GM19240 (cell line): ENCODE measurements around the gene HLA-C.
"Not testable (repeated sequence)": the region's sequence is repeated elsewhere in the genome, so short reads cannot be mapped to it uniquely, and the experiment has no call there.

Experiments
- DNase-seq: peaks from one replicate; pipeline ENCODE4 v3.0.0; 2011; ENCODE audit warnings: low spot score; ENCODE audit not compliant: insufficient read length

The HLA-C gene

DNA sequence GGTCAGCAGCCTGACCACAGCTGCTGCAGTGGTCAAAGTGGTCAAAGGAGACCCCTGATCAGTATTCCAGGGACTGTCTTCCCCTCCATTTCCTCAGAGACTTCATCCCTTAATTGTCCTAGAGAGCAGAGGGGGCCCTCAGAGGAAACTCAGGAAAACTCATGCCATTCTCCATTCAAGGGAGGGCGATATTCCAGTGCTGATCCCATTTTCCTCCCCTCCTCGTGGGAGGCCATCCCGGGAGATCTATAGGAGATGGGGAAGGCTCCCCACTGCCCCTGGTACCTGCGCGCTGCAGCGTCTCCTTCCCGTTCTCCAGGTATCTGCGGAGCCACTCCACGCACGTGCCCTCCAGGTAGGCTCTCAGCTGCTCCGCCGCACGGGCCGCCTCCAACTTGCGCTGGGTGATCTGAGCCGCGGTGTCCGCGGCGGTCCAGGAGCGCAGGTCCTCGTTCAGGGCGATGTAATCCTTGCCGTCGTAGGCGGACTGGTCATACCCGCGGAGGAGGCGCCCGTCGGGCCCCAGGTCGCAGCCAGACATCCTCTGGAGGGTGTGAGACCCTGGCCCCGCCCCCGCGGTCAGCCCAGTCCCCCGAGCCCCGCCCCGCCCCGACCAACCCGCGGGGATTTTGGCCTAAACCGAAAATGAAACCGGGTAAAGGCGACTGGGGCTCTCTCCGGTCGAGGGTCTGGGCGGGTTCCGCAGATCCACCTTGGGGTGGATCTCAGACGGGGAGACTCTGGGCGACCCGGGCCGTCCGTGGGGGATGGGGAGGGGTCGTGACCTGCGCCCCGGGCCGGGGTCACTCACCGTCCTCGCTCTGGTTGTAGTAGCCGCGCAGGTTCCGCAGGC lies 878 bp downstream of the HLA-C start:
- no peak for DNase-seq

- DNase-seq = no peak
Measured at GRCh38 chr6:31268836-31269235, 3.1 kb downstream of the HLA-C start.

- DNase-seq = no peak
Measured at GRCh38 chr6:31268369-31268765, 3.5 kb downstream of the HLA-C start.

DNA sequence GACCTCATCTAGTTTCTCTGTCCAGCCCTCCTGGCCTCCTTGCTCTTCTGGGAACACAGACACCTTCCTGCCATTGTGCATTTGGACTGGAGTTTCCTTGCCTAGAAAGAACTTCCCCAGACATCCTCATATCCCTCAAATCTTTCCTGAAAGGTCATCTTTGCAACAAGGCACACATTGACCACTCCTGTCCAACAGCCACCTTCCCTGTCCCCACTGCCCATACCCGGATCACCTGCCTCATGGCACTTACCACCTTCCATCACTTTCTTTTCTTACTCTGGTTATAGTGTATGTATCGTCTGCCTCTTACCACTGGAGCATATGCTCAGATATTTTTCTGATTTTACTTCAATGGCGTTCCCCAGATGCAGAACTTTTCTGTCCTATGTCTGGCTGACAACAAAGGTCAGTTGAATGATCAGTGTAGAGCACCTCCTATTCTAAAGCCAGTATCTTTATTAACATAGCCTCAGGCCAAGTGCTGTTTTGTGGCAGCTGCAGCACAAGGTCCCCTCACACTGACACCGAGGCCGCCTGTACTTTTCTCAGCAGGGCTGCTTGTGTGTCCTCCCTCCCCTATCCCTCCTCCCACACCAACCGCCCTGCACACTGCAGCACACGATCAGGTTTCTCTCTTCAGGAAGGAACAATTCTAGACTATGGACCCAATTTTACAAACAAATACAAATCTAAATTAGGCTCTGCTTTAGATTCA lies 4.1 kb downstream of the HLA-C start:
- no peak for DNase-seq

GRCh38 chr6:31266567-31267360 lies 5.1 kb downstream of the HLA-C start:
- no peak for DNase-seq

DNA sequence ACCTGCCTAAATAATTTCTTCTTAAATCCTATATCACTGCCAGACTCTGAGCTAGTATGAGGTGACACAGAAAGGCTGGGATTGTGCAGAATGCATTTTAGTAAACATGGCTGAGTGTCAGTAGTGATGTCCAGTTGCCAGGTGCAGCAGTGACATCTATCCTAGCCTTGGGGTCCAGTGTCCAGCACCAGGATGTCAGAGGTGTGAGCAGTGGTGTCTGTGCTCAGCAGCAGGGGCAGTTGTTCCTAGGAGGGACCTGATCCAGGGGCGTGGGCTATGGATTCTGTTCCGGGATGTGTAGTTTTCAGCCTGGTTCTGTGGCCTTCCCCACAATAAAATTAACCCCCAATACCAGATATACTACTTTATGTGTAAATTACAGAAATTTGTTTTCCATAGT lies 6.0 kb downstream of the HLA-C start:
- DNase-seq = no peak

DNA sequence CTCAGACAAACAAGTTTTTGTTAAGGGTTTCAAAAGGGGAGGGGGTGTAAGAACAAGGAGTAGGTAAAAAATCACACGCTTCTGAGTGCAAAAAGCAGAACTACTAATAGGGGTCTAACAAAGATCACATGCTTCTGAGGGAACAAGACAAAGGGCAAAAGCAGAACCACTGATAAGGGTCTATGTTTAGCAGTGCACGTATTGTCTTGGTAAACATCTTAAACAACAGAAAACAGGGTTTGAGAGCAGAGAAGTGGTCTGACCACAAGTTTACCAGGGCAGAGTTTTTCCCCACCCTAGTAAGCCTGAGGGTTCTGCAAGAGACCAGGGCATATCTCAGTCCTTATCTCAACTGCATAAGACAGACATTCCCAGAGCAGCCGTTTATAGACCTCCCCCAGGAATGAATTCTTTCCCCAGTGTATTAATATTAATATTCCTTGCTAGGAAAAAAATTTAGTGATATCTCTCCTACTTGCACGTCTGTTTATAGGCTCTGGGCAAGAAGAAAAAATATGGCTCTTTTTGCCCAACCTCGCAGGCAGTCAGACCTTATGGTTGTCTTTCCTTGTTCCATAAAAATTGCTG lies 8.5 kb downstream of the HLA-C start:
- not testable (repeated sequence) for DNase-seq

DNA sequence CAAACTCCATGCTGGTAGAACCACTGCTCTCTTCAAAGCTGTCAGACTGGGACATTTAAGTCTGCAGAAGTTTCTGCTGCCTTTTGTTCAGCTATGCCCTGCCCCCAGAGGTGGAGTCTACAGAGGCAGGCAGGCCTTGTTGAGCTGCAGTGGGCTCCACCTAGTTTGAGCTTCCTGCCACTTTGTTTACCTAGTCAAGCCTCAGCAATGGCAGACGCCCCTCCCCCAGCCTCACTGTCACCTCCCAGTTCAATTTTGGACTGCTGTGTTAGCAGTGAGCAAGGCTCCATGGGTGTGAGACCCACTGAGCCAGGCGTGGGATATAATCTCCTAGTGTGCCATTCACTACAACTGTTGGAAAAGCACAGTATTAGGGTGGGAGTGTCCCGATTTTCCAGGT lies 11.9 kb downstream of the HLA-C start:
- not testable (repeated sequence) for DNase-seq

DNA sequence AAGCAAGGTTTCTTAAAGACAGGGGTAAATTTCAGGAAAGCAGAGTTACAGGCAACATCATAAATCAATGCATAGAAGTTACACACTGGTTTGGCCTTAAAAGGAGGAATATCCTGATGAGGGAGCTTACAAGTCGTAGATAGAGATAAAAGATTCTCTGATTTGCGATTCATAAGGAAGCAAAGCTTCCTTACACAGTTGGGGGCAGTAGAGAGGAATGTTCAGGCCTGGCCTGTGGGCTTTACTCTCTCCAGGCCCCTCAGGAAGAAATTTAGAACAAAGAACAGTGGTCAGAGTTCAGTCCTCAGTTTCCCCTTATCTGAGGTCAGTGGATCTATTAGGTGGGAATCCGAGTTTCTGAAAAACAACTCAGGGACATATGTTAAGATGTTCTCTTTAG lies 19.3 kb downstream of the HLA-C start:
- DNase-seq = no peak

DNA sequence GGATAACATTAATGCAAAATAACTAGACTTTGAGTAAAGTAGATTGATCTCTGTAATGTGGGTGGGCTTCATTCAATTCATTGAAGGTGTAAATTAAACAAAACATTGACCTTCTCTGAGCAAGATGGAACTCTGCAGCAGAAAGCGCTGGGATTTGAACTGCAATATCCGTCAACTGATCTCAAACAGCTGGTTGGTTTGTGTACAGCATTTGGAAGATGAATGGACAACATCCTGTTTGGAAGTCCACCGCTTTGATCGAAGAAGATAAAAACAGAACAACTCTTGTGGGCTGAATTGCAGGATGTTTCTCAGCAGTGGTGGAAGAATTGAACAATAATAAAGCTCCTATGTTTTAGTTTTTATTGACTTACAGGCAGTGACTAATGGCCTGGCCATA lies 20.6 kb downstream of the HLA-C start:
- DNase-seq = no peak

GRCh38 chr6:31249184-31249583 lies 22.7 kb downstream of the HLA-C start:
- DNase-seq = no peak

DNA sequence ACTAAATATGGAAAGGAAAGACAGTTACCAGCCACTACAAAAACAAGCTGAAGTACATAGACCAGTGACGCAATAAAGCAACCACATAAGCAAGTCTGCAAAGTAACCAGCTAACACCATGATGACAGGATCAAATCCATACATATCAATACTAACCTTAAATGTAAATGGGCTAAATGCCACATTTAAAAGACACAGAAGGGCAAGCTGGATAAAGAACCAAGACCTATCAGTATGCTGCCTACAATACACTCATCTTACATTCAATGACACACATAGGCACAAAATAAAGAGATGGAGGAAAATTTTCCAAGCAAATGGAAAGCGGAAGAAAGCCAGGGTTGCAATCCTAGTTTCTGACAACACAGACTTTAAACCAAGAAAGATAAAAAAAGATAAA lies 24.1 kb downstream of the HLA-C start:
- DNase-seq = no peak

DNA sequence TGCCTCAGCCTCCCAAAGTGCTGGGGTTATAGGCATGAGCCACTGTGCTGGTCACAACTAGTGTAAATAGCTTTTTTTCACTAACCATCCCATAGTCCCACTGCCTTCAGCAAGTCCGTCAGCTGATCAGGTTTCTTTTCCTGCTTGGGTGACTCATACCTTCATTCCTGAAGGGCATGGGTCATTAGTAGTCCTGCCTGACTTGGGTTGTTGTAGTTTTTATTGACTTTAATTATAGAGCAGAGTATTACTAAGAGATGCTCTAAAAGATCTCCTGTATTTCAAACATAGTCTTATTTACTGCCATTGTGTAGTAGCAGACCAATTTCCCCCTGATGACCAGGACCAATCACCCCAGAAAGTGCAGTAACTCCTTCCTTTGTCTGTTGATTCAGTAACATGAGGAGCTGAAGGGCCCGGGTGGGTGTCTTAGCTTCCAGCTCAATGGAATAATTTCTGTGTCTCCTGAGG lies 25.8 kb downstream of the HLA-C start:
- DNase-seq = no peak

DNA sequence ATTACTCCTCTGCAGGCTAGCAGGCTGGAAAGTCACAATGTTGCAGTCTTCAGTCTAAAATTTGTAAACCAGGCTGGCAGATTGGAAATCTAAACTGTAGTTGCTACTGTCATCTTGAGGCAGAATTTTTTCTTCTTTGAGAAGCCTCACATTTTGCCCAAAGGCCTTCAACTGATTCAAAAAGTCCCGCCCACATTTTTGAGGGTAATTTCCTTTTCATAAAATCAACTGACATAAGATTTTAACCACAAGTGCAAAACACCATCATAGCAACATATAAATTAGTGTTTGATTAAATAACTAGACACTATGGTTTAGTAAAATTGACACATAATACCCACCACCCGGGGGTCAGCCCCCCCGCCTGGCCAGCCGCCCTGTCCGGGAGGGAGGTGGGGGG lies 28.4 kb downstream of the HLA-C start:
- DNase-seq = no peak

GRCh38 chr6:31239854-31240253 lies 32.0 kb downstream of the HLA-C start:
- DNase-seq = no peak

- DNase-seq = not testable (repeated sequence)
Measured at GRCh38 chr6:31234101-31234500, 37.8 kb downstream of the HLA-C start.

GRCh38 chr6:31228476-31228875 lies 43.4 kb downstream of the HLA-C start:
- DNase-seq = no peak

- DNase-seq = no peak
Measured at GRCh38 chr6:31227143-31227542, 44.7 kb downstream of the HLA-C start.

GRCh38 chr6:31225735-31226134 lies 46.2 kb downstream of the HLA-C start:
- DNase-seq = no peak

- DNase-seq = no peak
Measured at GRCh38 chr6:31222496-31222895, 49.4 kb downstream of the HLA-C start.
